ENCODE results near the gene TMPRSS7.

GRCh38 chr3:112005091-112005672 is 29.4 kb upstream of the TMPRSS7 start:
- TF ChIP-seq POLR2A (IDR thresholded peaks at IDR 0.05) (no peak), CTCF (IDR thresholded peaks at IDR 0.05) (no peak), POLR2AphosphoS5 (IDR thresholded peaks at IDR 0.05) (no peak)
